ENCODE results near the gene SIAE. TPM values are rescaled to one million over a fixed set of nuclear protein-coding genes. Genes with fewer than 3 reads are reported as not detected.

The SIAE gene
- total RNA-seq, 1 donor from 2014 or later: 13.8 TPM

DNA sequence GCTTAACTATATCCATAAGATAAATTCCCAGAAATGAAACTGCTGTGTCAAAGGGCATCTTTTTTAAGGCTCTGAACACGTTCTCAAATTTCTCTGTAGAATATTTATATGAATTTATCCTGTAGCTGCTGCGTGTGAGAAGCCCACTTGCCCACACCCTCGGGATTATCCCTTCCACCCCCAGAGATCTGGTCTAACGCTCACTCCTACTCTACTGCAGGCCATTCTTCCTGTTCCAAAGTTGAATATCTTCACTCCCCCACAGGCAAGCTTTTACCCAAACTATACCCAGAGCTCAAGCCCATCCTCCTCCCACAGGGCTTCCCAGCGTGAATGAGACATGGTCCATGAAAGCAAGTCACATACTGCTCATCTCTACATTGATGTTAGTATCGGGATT, 24.9 kb downstream of the SIAE start:
- H3K27me3 Mint-ChIP-seq (ENCODE audit: unreplicated experiment): no peaks in the 10 kb centered on the region
- no peak overlapping the region for H3K27ac Mint-ChIP-seq (ENCODE audit: unreplicated experiment)
- H3K4me3 Mint-ChIP-seq (ENCODE audit: unreplicated experiment): no peak overlapping the region
- H3K36me3 Mint-ChIP-seq (ENCODE audit: unreplicated experiment): peaks cover 6% of the 10 kb centered on the region
- TF ChIP-seq, protein P1, sequence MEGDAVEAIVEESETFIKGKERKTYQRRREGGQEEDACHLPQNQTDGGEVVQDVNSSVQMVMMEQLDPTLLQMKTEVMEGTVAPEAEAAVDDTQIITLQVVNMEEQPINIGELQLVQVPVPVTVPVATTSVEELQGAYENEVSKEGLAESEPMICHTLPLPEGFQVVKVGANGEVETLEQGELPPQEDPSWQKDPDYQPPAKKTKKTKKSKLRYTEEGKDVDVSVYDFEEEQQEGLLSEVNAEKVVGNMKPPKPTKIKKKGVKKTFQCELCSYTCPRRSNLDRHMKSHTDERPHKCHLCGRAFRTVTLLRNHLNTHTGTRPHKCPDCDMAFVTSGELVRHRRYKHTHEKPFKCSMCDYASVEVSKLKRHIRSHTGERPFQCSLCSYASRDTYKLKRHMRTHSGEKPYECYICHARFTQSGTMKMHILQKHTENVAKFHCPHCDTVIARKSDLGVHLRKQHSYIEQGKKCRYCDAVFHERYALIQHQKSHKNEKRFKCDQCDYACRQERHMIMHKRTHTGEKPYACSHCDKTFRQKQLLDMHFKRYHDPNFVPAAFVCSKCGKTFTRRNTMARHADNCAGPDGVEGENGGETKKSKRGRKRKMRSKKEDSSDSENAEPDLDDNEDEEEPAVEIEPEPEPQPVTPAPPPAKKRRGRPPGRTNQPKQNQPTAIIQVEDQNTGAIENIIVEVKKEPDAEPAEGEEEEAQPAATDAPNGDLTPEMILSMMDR (IDR thresholded peaks at IDR 0.05): no peak
- DNase-seq (ENCODE audit: extremely low spot score, unreplicated experiment): no peak
- H3K9me3 Mint-ChIP-seq (ENCODE audit: unreplicated experiment): no peaks in the 10 kb centered on the region
- H3K4me1 Mint-ChIP-seq (ENCODE audit: unreplicated experiment): peaks cover 4% of the 10 kb centered on the region

- Mint-ChIP-seq H3K4me1 (ENCODE audit: unreplicated experiment) (peaks cover 4% of the 10 kb centered on the region), H3K27ac (ENCODE audit: unreplicated experiment) (no peak overlapping the region), H3K27me3 (ENCODE audit: unreplicated experiment) (no peaks in the 10 kb centered on the region), H3K9me3 (ENCODE audit: unreplicated experiment) (no peaks in the 10 kb centered on the region), H3K36me3 (ENCODE audit: unreplicated experiment) (no peaks in the 10 kb centered on the region), H3K4me3 (ENCODE audit: unreplicated experiment) (no peak overlapping the region)
- no peak for DNase-seq (ENCODE audit: extremely low spot score, unreplicated experiment)
- TF ChIP-seq, protein P1 (IDR thresholded peaks at IDR 0.05): no peak
These were observed 27.4 kb downstream of the SIAE start for GRCh38 chr11:124646148-124646547.

DNA sequence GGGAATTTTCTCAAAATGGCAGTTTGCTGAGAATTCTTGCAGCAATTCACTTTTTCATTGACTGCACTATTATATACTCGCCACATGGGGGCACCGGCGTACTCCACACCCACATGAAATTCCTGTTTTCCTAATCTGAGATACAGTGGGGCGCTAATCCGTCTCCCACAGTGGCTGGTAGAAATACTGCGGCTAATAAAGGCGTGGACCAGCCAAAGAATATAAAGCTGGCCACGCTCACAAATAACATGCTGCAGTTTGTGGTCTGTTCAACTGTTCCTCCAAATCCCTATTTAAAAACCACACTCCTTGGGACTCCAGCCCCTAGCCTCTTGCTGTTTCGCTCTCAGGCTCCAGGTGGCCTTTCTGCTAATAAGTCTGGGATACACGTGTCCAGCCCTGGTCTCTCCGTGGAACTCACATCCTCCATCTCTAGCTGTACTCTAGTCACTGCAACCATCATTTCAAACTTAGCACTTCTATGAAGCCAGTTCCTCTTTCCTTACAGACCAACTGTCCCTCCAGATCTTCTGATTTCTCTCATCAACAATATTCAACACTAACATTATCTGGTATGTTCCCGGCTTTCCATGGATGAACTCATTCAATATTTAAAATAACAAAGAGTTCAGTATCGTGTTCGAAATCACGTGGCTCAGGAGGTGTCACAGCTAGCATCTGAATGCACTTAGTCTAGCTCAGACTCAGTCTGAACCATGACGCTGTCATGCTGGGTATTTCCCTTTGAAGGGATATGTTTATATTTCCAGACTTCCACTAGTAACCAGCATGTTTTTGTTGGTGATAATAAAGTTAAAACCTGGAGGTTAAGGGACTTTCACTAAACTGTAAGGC, 28.9 kb downstream of the SIAE start:
- Mint-ChIP-seq H3K27me3 (ENCODE audit: unreplicated experiment) (no peaks in the 10 kb centered on the region), H3K4me3 (ENCODE audit: unreplicated experiment) (peak overlapping the region; percentile 0), H3K4me1 (ENCODE audit: unreplicated experiment) (peaks cover 4% of the 10 kb centered on the region), H3K27ac (ENCODE audit: unreplicated experiment) (no peak overlapping the region), H3K36me3 (ENCODE audit: unreplicated experiment) (no peaks in the 10 kb centered on the region), H3K9me3 (ENCODE audit: unreplicated experiment) (no peaks in the 10 kb centered on the region)
- DNase-seq (ENCODE audit: extremely low spot score, unreplicated experiment): no peak
- TF ChIP-seq, protein P1 (IDR thresholded peaks at IDR 0.05): peak; percentile 84

DNA sequence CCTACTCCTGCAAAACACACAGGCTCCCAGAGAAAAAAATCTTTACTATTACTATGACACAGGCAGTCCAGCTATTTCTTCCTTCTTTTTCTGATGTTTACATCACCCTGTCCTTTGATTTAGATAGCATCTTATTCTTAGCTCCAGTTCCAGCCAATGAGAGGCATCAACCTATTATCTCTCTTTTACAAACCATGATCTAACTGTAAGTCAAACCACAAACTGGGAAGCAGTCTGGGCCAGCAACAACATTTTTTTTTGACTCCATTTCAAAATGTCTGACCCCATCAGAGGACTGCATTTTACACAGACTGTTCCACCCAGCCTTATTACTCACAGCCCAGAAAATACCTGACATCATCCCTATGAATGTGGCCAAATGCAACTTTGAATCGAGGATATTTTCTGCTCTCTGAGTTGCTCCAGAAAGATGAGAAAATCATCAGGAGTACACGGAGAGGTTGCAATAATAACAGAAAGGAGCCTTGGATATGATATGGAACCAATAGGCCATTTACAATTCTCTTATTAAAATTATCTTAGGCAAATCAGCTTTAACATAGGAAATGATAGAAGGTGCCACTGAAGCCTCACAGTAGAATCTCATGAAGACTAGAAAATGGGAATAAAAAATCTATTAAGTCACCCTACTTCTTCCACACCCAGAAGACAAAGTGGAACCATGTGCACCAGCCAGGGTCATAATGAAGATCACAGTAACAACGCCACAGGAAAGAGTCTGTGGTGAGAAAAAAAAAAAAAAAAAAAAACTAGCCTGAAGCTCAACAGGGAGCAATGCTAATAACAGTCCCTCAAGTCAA, 29.7 kb downstream of the SIAE start:
- Mint-ChIP-seq H3K36me3 (ENCODE audit: unreplicated experiment) (no peaks in the 10 kb centered on the region), H3K4me1 (ENCODE audit: unreplicated experiment) (peaks cover 4% of the 10 kb centered on the region), H3K9me3 (ENCODE audit: unreplicated experiment) (no peaks in the 10 kb centered on the region), H3K27ac (ENCODE audit: unreplicated experiment) (no peak overlapping the region), H3K4me3 (ENCODE audit: unreplicated experiment) (no peak overlapping the region), H3K27me3 (ENCODE audit: unreplicated experiment) (no peaks in the 10 kb centered on the region)
- no peak for DNase-seq (ENCODE audit: extremely low spot score, unreplicated experiment)
- TF ChIP-seq, protein P1 (IDR thresholded peaks at IDR 0.05): no peak
